Stimulated activated naive B cell treated with anti-CD40 and anti-IgM and Interleukin-4, amounts not matched to agents 10 μg/mL and 1 μg/mL and 100 μg/mL, for 72 hours (primary cell): ENCODE data around the gene PTPRF.
A peak's percentile ranks its signal among the peaks of the same experiment; 100 is the strongest.

Source experiments
- ATAC-seq, 2 donors: fragments of 150-1000 bp; cut with Tn5 transposase; replicated peaks; 2 replicates each; pipeline ENCODE4 v1.10.0; 2021; ENCODE audit warnings: moderate library complexity in 1 of 2
- DNase-seq: peaks from one replicate; pipeline ENCODE4 v3.0.0; 2021
- H3K27ac Mint-ChIP-seq: one replicate; pipeline ENCODE4 v1.8.0; 2022; ENCODE audit warnings: mild to moderate bottlenecking, mixed read lengths
- H3K27me3 Mint-ChIP-seq, 2 donors: one replicate each; pipeline ENCODE4 v1.8.0; 2022; ENCODE audit warnings: mixed read lengths in 2 of 2
- H3K36me3 Mint-ChIP-seq, 2 donors: one replicate each; pipeline ENCODE4 v1.8.0; 2022; ENCODE audit warnings: mixed read lengths in 2 of 2, mild to moderate bottlenecking in 1 of 2
- H3K4me1 Mint-ChIP-seq, 2 donors: one replicate each; pipeline ENCODE4 v1.8.0; 2022; ENCODE audit warnings: mixed read lengths in 2 of 2, mild to moderate bottlenecking in 1 of 2
- H3K4me3 Mint-ChIP-seq, 2 donors: one replicate each; pipeline ENCODE4 v1.8.0; 2022; ENCODE audit warnings: mild to moderate bottlenecking in 2 of 2, mixed read lengths in 2 of 2, moderate library complexity in 1 of 2
- H3K9me3 Mint-ChIP-seq, 2 donors: one replicate each; pipeline ENCODE4 v1.8.0; 2022; ENCODE audit warnings: mixed read lengths in 2 of 2, mild to moderate bottlenecking in 1 of 2

The PTPRF gene

GRCh38 chr1:43563876-43564539 is 33.3 kb downstream of the PTPRF start:
- DNase-seq (no peak), ATAC-seq (no peak)
- Mint-ChIP-seq H3K36me3 (no peaks in the 10 kb centered on the region), H3K27me3 (peaks cover 19 to 37% of the 10 kb centered on the region in 2 donors), H3K27ac (no peak overlapping the region), H3K4me3 (no peak overlapping the region), H3K4me1 (peaks cover 3 to 10% of the 10 kb centered on the region in 2 donors), H3K9me3 (no peaks in the 10 kb centered on the region)

- no peaks in the 10 kb centered on the region for H3K9me3 Mint-ChIP-seq
- peaks cover 19 to 37% of the 10 kb centered on the region in 2 donors for H3K27me3 Mint-ChIP-seq
- no peaks in the 10 kb centered on the region for H3K36me3 Mint-ChIP-seq
- ATAC-seq (no peak), DNase-seq (no peak)
- H3K27ac Mint-ChIP-seq = no peak overlapping the region
- H3K4me3 Mint-ChIP-seq = peak overlapping the region in 1 of 2 donors; percentile 75
- peaks cover 3 to 15% of the 10 kb centered on the region in 2 donors for H3K4me1 Mint-ChIP-seq
Measured at GRCh38 chr1:43564551-43565348, 34.1 kb downstream of the PTPRF start.

- Mint-ChIP-seq H3K4me1 (peaks cover 3 to 15% of the 10 kb centered on the region in 2 donors), H3K9me3 (no peaks in the 10 kb centered on the region), H3K27me3 (peaks cover 19 to 37% of the 10 kb centered on the region in 2 donors), H3K27ac (no peak overlapping the region), H3K36me3 (no peaks in the 10 kb centered on the region), H3K4me3 (peak overlapping the region; percentile 49 to 75)
- ATAC-seq (peak; percentile 49 to 65), DNase-seq (no peak)
Measured at GRCh38 chr1:43565600-43566360, 35.1 kb downstream of the PTPRF start.

GRCh38 chr1:43566382-43567044 is 35.8 kb downstream of the PTPRF start:
- no peak for ATAC-seq
- Mint-ChIP-seq H3K27me3 (peaks cover 19 to 37% of the 10 kb centered on the region in 2 donors), H3K4me3 (peak overlapping the region in 1 of 2 donors; percentile 75), H3K27ac (no peak overlapping the region), H3K4me1 (peaks cover 3 to 15% of the 10 kb centered on the region in 2 donors), H3K9me3 (no peaks in the 10 kb centered on the region), H3K36me3 (no peaks in the 10 kb centered on the region)
- no peak for DNase-seq

- no peak overlapping the region for H3K4me3 Mint-ChIP-seq
- peaks cover 3 to 15% of the 10 kb centered on the region in 2 donors for H3K4me1 Mint-ChIP-seq
- no peaks in the 10 kb centered on the region for H3K9me3 Mint-ChIP-seq
- no peak overlapping the region for H3K27ac Mint-ChIP-seq
- no peak for DNase-seq
- ATAC-seq = peak; percentile 74 to 76
- peaks cover 19 to 28% of the 10 kb centered on the region in 2 donors for H3K27me3 Mint-ChIP-seq
- no peaks in the 10 kb centered on the region for H3K36me3 Mint-ChIP-seq
Measured at GRCh38 chr1:43569175-43569574, 38.5 kb downstream of the PTPRF start.

GRCh38 chr1:43570277-43570676 is 39.6 kb downstream of the PTPRF start:
- ATAC-seq (no peak), DNase-seq (no peak)
- no peaks in the 10 kb centered on the region for H3K36me3 Mint-ChIP-seq
- H3K4me1 Mint-ChIP-seq = peaks cover 4 to 14% of the 10 kb centered on the region in 2 donors
- H3K9me3 Mint-ChIP-seq = no peaks in the 10 kb centered on the region
- no peak overlapping the region for H3K27ac Mint-ChIP-seq
- H3K4me3 Mint-ChIP-seq = no peak overlapping the region
- H3K27me3 Mint-ChIP-seq = peaks cover 15 to 17% of the 10 kb centered on the region in 2 donors

- H3K36me3 Mint-ChIP-seq = no peaks in the 10 kb centered on the region
- H3K4me3 Mint-ChIP-seq = no peak overlapping the region
- DNase-seq (no peak), ATAC-seq (no peak)
- H3K27me3 Mint-ChIP-seq = peaks cover 13 to 14% of the 10 kb centered on the region in 2 donors
- H3K27ac Mint-ChIP-seq = no peak overlapping the region
- H3K4me1 Mint-ChIP-seq = peaks cover 5 to 10% of the 10 kb centered on the region in 2 donors
- H3K9me3 Mint-ChIP-seq = no peaks in the 10 kb centered on the region
Measured at GRCh38 chr1:43570715-43571114, 40.0 kb downstream of the PTPRF start.

- no peak for ATAC-seq
- no peaks in the 10 kb centered on the region for H3K9me3 Mint-ChIP-seq
- no peak for DNase-seq
- H3K4me1 Mint-ChIP-seq = peaks cover 5 to 10% of the 10 kb centered on the region in 2 donors
- H3K4me3 Mint-ChIP-seq = no peak overlapping the region
- no peaks in the 10 kb centered on the region for H3K36me3 Mint-ChIP-seq
- H3K27ac Mint-ChIP-seq = no peak overlapping the region
- peaks cover 0 to 5% of the 10 kb centered on the region in 2 donors for H3K27me3 Mint-ChIP-seq
Measured at GRCh38 chr1:43572084-43572483, 41.4 kb downstream of the PTPRF start.

GRCh38 chr1:43572538-43572937 is 41.9 kb downstream of the PTPRF start:
- Mint-ChIP-seq H3K27me3 (peaks cover 0 to 3% of the 10 kb centered on the region in 2 donors), H3K9me3 (no peaks in the 10 kb centered on the region), H3K4me1 (peaks cover 5 to 10% of the 10 kb centered on the region in 2 donors), H3K27ac (no peak overlapping the region), H3K4me3 (no peak overlapping the region), H3K36me3 (no peaks in the 10 kb centered on the region)
- ATAC-seq (no peak), DNase-seq (no peak)

GRCh38 chr1:43573066-43573800 is 42.5 kb downstream of the PTPRF start:
- Mint-ChIP-seq H3K4me3 (no peak overlapping the region), H3K27ac (peak overlapping the region; percentile 37), H3K4me1 (peaks cover 5 to 10% of the 10 kb centered on the region in 2 donors), H3K9me3 (no peaks in the 10 kb centered on the region), H3K27me3 (no peaks in the 10 kb centered on the region), H3K36me3 (no peaks in the 10 kb centered on the region)
- ATAC-seq (no peak), DNase-seq (no peak)

GRCh38 chr1:43576521-43576920 is 45.8 kb downstream of the PTPRF start:
- Mint-ChIP-seq H3K27ac (no peak overlapping the region), H3K27me3 (no peaks in the 10 kb centered on the region), H3K36me3 (no peaks in the 10 kb centered on the region), H3K9me3 (no peaks in the 10 kb centered on the region), H3K4me3 (no peak overlapping the region), H3K4me1 (peaks cover 0 to 2% of the 10 kb centered on the region in 2 donors)
- DNase-seq (no peak), ATAC-seq (no peak)

GRCh38 chr1:43577655-43578542 is 47.2 kb downstream of the PTPRF start:
- no peak overlapping the region for H3K27ac Mint-ChIP-seq
- H3K4me1 Mint-ChIP-seq = peaks cover 5 to 6% of the 10 kb centered on the region in 2 donors
- H3K4me3 Mint-ChIP-seq = no peak overlapping the region
- H3K36me3 Mint-ChIP-seq = no peaks in the 10 kb centered on the region
- DNase-seq (no peak), ATAC-seq (no peak)
- H3K27me3 Mint-ChIP-seq = no peaks in the 10 kb centered on the region
- no peaks in the 10 kb centered on the region for H3K9me3 Mint-ChIP-seq

- ATAC-seq (no peak), DNase-seq (no peak)
- no peak overlapping the region for H3K4me3 Mint-ChIP-seq
- no peaks in the 10 kb centered on the region for H3K9me3 Mint-ChIP-seq
- peaks cover 5 to 6% of the 10 kb centered on the region in 2 donors for H3K4me1 Mint-ChIP-seq
- H3K27ac Mint-ChIP-seq = no peak overlapping the region
- H3K36me3 Mint-ChIP-seq = no peaks in the 10 kb centered on the region
- H3K27me3 Mint-ChIP-seq = no peaks in the 10 kb centered on the region
Measured at GRCh38 chr1:43580039-43580438, 49.4 kb downstream of the PTPRF start.
